HG03025 (cell line): ENCODE data around the gene SULT2B1.
A peak's percentile ranks its signal among the peaks of the same experiment; 100 is the strongest.
"Not testable (repeated sequence)": the region's sequence is repeated elsewhere in the genome, so short reads cannot be mapped to it uniquely, and the experiment has no call there.

ENCODE experiments used
- ATAC-seq: cut with Tn5 transposase; IDR thresholded peaks from one replicate; pipeline ENCODE4 v1.9.1; 2021; ENCODE audit warnings: mild to moderate bottlenecking, moderate library complexity; ENCODE audit not compliant: unreplicated experiment, low FRiP score

SULT2B1 gene

DNA sequence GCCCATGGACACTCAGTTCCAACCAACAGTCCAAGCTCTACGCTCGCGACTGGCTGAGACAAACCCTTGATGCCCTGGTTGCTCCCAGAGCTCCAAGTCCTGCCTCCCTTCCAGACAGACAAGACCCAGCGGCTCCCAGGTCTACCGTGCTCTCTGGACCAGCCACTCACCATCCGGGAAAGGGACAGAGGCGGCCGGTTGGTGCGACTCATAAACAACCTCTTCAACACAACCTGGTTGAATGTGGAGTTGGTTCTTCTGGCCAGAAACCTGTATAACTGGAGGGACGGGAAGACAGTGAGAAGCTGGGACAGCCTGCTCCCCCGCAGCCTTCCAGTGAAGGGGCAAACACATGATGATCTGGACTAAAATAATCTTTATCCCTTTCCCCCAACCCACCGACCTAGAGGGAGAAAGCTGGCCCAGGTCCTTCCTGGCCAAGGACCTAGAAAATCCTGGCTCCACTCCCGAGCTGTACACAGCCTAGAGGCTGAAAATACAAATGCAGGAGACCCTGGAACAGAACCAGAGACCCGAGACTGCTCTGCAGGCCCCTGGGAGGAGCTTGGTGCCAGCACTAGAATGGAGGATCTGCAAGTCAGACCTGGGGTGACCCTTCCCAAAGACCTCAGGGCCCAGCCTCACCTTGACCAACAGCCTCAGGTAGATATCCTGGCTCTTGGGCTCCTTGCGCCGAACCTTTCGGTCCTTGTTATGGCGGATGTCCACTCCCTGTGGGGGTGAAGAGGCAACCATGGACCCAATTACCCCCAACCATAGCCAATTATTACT, 65.4 kb downstream of the SULT2B1 start:
- no peak for ATAC-seq

DNA sequence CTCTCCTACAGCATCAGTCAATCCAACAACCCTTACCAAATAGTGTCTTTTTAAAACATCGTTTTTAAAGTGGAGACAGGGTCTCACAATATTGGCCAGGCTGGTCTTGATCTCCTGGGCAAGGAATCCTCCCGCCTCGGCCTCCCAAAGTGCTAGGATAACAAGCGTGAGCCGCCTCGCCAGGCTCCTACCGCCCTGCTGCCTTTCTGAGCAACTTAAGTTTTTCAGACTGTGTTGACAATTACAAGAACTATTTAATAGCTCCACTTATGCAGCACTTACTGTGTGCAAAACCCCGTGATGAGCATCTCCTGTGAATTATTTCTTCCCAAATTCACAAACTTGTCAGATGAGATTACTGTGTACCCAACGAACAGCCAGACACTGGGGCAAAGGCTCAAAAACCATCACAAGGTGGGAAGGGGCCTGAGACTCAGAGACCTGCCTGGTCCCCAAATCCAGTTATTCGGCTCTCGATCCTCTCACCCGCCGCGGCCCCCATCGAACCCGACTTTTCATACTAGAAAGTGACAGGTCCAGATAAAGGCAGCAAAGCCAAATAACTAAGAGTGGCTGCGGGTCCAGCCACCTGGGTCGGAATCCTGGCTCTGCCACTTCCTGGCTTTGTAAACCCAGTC, 66.4 kb downstream of the SULT2B1 start:
- no peak for ATAC-seq

DNA sequence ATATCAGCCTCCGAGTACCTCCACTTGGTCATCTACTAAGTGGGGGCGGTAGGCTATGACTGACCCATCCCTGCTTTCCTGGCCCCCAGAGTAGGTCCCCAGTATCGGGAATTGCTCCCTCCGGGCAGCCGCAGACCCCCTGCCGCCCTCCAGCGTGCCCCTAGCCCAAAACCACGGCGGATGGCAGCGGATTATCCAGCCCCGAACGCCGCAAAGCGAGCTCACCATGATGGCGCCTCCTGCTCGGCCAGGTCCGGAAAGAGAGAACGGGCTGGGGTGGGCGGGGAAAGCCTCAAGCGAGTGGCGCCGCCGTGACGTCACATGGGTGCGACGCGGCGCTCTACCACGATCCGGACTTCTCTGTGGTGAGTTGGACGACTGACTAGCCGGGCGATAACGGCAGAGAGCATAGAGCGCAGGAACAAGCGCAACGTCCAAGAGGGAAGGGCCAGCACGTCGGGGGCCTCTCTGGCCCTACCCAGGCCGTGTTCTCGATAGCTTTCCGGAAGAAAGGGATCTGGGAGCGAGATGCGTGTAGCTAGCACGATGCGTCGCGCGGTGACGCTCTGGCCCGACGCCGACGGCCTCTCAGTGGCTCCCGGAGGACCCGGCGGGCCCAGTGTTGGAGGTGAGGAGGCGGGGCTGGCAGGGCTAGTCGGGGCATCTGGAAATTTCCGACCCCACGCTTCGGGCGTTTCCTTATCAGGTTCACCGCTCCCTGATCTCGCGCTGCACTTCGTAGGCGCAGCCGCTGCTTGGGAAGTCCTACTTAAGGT, 67.1 kb downstream of the SULT2B1 start, which contains the start of the genes RPL18 and SPHK2:
RPL18 (minus strand) TSS at position 263 of the 776 bp plus-strand sequence; CDS start at position 228, 35 bp downstream.
SPHK2 (plus strand) TSS at position 591 of the 776 bp plus-strand sequence. CDS start 1,009 bp downstream, outside the sequence.
- ATAC-seq = peak; percentile 75

DNA sequence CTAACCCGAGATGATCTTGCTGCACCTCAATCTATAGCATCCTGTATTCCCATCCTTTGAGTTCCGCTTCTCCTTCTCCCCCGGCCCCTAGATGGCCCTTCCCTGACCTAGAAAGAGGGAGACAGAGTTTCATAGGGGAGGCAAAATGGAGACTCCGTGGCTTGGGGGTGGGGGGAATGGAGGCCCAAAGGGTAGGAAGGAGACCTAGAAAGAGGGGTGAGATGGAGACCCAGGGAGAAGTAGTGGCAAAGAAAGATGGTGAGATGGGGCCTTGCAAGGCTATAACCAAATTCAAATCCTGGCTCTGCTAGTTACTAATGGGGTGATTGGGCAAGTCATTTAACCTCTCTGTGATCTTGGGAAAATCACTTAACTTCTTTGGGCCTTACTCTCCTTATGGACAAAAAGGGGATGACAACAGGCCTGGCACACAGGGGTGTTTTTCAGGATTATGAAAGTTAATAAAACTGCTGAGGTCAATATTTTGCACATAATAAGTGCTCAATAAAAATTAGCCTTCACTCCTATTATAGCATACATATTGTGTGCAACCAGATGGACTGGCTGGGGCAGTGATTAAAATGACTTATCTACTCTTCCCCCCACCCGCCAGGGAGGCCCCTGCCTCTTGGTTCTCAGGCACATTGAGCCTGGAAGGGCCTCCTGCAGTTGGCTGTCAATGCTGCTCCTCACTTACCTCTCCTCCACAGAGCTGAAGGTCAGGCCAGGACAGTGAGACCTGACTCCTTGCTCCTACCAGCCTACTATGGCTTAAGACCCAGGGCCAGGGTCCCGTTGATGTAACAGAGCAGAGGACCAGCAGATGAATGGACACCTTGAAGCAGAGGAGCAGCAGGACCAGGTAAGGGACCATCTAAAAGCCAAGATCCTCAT, 68.0 kb downstream of the SULT2B1 start:
- ATAC-seq = no peak

DNA sequence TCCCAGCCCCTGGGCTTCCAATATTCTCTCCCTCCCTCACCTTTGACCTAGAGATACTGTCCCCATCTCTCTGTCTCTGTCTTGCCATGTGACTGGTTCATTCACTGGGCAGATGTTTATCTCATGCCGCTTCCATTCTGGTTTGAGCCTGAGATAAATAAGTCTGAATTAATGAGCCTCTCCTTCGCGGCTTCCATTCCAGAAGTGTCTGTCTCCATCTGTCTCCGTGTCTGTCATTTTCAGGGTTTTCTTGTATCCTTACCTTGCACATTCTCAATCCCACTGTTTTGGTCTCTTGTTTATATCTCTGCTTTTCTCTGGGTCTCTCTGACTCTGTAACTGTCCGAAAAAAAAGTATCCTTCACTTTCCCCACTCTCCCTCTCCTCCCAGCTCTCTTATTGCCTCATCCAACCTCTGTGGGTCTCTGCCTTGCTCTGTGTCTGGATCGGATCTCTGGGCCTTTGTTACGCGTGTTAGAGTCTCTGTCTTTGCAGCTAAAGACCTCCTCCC, 71.6 kb downstream of the SULT2B1 start:
- ATAC-seq = no peak

DNA sequence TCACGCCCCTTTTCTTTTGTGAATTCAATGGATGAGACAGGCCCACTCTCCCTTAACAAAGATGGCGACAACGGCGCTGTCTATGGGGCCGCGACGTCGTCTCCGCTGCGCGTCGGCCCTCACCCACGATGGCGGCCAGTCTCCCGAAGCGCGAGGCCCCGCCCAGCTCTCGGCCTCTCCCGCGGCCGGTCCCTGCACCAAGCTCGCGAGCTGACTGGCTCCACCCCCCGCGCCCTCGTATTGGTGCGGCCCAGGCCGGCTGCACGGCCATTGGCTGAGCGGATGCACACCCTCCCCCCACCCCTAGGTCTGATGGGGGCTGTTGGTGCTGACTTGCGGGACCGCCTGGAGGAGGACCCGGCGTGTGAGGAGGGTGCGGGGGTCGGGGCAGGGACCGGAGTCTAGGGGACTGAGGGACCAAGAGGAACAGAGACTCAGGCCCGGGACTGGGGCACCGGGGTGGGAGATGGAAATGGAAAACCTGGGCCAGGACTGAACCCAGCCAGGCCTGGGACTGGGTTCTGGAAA, 72.2 kb downstream of the SULT2B1 start:
- peak; percentile 44 for ATAC-seq

DNA sequence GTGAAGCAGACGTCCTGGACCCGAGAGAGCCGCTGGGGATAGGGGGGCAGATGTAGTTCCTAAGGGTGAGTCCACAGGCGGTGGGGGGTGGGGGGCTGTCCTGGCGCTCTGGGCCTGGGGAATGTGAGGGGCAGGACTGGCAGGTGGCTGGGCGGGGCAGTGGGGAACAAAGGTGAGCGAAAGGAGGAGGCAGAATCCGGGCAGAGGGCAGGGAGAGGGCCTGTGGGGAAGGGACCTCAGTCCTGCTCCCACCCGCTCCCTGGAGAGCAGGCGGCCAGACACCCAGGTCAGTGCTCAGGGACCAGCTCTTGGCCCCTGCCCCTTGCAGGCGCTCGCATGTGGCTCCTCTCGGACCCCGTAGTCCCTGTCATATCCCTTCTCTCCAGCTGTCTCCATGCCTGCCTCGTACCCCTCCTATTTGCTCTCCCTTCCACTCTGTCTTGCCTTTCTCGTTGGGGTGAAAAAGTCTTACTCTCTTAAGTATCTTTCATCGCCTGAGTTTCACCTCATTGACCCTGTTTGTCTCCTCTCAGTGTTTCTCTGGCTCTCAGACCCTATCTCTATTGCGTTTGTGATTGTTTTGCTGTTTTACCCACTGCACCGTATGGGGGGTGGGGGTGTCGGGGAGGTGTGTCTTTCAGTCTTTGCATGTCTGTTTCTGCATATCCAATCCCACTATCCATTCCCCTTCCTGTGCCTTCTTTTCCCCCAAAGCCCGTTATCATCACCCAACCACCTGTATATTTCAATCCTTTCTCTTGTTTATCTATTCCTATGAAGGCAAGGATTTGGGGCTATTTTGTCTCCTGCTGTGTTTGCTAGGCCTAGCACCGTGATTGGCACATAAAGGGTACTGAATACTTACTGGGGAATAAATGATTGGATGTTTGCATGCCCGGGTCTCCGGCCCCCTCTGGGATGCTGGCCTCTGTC, 73.1 kb downstream of the SULT2B1 start:
- no peak for ATAC-seq

DNA sequence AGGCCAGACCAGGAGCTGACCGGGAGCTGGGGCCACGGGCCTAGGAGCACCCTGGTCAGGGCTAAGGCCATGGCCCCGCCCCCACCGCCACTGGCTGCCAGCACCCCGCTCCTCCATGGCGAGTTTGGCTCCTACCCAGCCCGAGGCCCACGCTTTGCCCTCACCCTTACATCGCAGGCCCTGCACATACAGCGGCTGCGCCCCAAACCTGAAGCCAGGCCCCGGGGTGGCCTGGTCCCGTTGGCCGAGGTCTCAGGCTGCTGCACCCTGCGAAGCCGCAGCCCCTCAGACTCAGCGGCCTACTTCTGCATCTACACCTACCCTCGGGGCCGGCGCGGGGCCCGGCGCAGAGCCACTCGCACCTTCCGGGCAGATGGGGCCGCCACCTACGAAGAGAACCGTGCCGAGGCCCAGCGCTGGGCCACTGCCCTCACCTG, 73.9 kb downstream of the SULT2B1 start:
- no peak for ATAC-seq

DNA sequence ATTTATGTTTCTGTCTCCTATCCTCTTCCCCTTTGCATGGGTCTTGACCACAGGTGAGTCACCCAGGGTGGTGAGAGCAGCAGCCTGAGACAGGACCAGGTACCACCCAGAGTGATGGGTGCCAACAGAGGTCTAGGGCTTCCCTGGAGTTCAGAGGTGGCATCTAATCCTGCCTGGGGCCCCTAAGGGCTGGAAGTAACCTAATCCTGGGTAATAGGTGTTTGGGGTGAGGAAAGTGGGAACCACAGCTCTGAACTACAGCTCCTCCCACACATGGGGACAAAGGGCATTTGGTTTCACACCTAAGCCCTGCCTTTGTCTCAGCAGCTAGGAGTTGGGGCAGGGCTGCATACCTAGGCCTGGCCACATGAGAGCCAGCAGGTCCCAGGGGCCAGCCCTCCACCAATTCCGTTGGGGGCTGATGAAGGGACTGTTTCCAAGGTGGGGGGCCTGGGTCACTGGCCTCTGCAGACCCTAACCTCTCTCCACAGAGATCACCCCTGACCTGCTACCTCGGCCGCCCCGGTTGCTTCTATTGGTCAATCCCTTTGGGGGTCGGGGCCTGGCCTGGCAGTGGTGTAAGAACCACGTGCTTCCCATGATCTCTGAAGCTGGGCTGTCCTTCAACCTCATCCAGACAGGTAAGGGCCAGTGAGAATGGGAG, 75.4 kb downstream of the SULT2B1 start:
- no peak for ATAC-seq

DNA sequence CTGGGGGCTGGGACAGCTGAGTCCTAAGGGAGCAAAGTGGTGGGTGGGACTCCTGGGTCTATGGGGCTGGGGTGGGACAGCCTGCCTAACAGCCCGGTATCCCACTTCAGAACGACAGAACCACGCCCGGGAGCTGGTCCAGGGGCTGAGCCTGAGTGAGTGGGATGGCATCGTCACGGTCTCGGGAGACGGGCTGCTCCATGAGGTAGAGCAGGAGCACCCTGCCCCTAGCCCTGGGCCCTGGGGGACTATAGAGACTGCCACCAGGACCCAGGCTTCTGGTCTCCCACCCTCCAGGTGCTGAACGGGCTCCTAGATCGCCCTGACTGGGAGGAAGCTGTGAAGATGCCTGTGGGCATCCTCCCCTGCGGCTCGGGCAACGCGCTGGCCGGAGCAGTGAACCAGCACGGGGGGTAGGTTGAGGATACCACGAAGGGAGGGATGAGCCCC, 75.9 kb downstream of the SULT2B1 start:
- ATAC-seq = no peak

DNA sequence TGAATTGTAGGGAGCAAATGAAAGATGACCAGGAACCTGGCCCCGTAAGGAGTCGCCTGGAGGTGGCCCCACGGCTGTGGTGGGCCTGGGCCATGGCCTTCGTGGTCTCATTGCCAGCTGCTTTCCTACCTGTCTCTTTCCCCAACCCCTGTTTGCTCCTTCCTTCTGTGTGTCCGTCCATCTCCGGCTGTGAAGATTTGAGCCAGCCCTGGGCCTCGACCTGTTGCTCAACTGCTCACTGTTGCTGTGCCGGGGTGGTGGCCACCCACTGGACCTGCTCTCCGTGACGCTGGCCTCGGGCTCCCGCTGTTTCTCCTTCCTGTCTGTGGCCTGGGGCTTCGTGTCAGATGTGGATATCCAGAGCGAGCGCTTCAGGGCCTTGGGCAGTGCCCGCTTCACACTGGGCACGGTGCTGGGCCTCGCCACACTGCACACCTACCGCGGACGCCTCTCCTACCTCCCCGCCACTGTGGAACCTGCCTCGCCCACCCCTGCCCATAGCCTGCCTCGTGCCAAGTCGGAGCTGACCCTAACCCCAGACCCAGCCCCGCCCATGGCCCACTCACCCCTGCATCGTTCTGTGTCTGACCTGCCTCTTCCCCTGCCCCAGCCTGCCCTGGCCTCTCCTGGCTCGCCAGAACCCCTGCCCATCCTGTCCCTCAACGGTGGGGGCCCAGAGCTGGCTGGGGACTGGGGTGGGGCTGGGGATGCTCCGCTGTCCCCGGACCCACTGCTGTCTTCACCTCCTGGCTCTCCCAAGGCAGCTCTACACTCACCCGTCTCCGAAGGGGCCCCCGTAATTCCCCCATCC, 76.7 kb downstream of the SULT2B1 start:
- no peak for ATAC-seq

DNA sequence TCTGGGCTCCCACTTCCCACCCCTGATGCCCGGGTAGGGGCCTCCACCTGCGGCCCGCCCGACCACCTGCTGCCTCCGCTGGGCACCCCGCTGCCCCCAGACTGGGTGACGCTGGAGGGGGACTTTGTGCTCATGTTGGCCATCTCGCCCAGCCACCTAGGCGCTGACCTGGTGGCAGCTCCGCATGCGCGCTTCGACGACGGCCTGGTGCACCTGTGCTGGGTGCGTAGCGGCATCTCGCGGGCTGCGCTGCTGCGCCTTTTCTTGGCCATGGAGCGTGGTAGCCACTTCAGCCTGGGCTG, 77.3 kb downstream of the SULT2B1 start:
- ATAC-seq = no peak

DNA sequence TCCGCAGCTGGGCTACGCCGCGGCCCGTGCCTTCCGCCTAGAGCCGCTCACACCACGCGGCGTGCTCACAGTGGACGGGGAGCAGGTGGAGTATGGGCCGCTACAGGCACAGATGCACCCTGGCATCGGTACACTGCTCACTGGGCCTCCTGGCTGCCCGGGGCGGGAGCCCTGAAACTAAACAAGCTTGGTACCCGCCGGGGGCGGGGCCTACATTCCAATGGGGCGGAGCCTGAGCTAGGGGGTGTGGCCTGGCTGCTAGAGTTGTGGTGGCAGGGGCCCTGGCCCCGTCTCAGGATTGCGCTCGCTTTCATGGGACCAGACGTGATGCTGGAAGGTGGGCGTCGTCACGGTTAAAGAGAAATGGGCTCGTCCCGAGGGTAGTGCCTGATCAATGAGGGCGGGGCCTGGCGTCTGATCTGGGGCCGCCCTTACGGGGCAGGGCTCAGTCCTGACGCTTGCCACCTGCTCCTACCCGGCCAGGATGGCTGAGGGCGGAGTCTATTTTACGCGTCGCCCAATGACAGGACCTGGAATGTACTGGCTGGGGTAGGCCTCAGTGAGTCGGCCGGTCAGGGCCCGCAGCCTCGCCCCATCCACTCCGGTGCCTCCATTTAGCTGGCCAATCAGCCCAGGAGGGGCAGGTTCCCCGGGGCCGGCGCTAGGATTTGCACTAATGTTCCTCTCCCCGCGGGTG, 77.8 kb downstream of the SULT2B1 start:
- ATAC-seq = no peak

DNA sequence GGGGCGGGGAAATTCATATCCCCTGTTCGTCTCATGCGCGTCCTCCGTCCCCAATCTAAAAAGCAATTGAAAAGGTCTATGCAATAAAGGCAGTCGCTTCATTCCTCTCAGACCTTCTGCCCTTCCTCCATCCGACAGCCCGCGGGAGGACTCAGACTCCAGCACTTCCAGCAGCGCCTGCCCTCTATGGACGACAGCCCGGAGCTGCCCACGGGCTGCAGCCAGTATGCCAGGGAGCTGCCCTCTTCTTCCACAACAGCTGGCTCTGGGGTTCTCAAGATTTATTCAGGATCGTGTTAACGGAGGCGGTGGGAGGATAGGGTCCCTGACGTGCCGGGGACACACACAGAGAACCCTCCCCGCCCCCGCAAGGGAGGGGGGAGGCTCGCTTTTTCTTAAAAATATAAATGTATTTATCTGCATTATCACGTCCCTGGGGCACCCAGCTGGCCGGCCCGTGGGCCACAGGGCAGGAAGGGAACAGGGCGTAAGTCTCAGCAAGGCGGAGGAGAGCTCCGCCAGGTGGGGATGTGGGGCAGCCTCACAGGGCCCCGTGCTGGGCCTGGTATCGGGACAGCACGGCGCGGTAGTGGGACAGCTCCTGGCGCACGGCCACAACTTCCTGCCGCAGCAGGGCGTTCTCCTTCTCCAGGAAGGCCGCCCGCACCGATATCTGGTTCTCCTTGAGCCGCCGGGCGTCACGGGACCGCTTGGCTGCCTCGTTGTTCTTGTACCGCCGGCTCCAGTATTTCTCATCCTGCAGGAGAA, 78.5 kb downstream of the SULT2B1 start:
- ATAC-seq = no peak

DNA sequence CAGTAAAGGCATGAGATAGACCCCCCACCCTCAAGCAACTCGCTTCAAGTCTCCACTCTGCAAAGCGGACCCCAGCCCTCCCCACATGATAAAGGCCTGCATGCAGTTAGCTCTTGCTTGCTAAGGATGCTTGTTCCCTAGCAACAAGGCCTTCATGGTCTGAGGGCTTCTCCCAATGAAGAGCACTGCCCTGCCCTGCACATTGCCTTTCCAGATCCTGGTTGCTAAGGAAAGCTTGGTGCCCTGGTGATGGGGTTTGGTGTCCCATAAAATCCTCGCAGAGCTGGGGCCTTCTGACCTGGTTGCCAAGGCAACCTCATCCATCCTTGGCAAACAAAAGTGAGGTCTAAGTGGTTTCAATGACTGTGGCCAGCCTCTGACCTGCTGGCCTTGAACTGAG, 79.3 kb downstream of the SULT2B1 start:
- no peak for ATAC-seq

DNA sequence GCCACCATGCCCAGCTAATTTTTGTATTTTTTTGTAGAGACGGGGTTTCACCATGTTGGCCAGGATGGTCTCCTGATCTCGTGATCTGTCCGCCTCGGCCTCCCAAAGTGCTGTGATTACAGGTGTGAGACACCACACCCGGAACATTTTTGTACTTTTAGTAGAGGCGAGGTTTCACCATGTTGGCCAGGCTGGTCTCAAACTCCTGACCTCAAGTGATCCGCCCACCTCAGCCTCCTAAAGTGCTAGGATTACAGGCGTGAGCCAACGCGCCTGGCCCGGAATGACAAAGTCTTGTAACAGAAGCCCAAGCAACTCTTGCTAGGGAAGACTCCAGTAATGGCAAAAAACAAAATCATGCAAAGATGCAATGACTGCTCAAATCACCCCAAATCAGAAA, 80.3 kb downstream of the SULT2B1 start:
- ATAC-seq = not testable (repeated sequence)
